Measurements from ENCODE around the gene C17orf113.

DNA sequence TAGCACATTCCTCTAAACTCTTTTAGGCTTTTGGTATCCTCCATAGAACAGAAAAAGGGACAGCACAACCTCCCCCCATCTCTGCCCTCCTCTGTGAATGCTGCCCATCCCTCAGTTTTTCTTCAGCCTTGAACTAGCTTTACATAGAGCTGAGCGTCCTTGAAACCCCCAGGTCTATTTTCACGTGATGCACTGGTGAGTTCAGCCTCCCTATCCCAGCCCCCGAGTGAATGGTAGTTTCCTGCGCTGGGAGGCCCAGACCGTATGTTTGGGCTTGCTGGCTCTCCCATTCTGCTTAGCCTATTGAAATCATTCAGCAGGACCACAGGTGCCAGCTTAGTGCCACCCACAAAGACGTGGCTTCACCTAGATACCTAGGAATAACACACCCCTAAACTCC, 25.4 kb upstream of the C17orf113 start:
- TF ChIP-seq, protein P1, sequence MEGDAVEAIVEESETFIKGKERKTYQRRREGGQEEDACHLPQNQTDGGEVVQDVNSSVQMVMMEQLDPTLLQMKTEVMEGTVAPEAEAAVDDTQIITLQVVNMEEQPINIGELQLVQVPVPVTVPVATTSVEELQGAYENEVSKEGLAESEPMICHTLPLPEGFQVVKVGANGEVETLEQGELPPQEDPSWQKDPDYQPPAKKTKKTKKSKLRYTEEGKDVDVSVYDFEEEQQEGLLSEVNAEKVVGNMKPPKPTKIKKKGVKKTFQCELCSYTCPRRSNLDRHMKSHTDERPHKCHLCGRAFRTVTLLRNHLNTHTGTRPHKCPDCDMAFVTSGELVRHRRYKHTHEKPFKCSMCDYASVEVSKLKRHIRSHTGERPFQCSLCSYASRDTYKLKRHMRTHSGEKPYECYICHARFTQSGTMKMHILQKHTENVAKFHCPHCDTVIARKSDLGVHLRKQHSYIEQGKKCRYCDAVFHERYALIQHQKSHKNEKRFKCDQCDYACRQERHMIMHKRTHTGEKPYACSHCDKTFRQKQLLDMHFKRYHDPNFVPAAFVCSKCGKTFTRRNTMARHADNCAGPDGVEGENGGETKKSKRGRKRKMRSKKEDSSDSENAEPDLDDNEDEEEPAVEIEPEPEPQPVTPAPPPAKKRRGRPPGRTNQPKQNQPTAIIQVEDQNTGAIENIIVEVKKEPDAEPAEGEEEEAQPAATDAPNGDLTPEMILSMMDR (IDR thresholded peaks at IDR 0.05 in 8 of 11, conservative IDR thresholded peaks at IDR 0.05 in 3 of 11) = no peak
- TF ChIP-seq POLR2A (IDR thresholded peaks at IDR 0.05) = no peak
- no peak for TF ChIP-seq POLR2AphosphoS5 (IDR thresholded peaks at IDR 0.05)

All from spleen (tissue), 7 donors.